OCI-LY1 (cell line): ENCODE results near the gene ADA.

Source experiments
- EZH2 ChIP-seq: fragments of 200-600 bp; sonication (generic), shearing (Covaris generic); IDR thresholded peaks from 2 replicates; pipeline ENCODE4 v1.8.0; 2017; ENCODE audit warnings: borderline replicate concordance, mixed run types, mild to moderate bottlenecking, antibody characterized with exemption, low read length, moderate library complexity, mixed read lengths
- TF ChIP-seq, protein P1 (sequence below): fragments of 200-600 bp; sonication (generic), shearing (Covaris generic); IDR thresholded peaks from 2 replicates; pipeline ENCODE4 v1.5.1; 2017; ENCODE audit warnings: mild to moderate bottlenecking, antibody characterized with exemption, low read length, moderate library complexity, mixed read lengths

DNA sequence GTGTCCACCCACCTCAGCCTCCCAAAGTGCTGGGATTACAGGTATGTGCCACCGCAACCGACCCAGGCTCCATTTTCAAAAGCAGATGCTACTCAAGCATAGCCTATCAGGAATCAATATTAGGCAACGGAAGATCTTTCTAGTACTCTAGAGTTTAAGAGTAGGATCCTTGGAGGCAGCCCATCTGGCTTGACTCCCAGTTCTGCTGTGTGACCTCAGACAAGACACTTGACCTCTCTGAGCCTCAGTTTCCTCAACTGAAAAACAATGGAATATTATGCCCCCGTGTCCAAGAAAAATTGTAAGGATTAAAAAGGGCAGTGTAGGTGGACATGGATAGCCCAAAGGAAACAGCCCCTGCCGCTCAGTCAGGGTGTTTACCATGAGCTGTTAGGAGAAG lies 14.5 kb downstream of the ADA start:
- TF ChIP-seq, protein P1, sequence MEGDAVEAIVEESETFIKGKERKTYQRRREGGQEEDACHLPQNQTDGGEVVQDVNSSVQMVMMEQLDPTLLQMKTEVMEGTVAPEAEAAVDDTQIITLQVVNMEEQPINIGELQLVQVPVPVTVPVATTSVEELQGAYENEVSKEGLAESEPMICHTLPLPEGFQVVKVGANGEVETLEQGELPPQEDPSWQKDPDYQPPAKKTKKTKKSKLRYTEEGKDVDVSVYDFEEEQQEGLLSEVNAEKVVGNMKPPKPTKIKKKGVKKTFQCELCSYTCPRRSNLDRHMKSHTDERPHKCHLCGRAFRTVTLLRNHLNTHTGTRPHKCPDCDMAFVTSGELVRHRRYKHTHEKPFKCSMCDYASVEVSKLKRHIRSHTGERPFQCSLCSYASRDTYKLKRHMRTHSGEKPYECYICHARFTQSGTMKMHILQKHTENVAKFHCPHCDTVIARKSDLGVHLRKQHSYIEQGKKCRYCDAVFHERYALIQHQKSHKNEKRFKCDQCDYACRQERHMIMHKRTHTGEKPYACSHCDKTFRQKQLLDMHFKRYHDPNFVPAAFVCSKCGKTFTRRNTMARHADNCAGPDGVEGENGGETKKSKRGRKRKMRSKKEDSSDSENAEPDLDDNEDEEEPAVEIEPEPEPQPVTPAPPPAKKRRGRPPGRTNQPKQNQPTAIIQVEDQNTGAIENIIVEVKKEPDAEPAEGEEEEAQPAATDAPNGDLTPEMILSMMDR: no peak
- TF ChIP-seq EZH2: no peak
